Measurements from ENCODE around the gene ATP5MC2.

- TF ChIP-seq EZH2phosphoT487 (IDR thresholded peaks at IDR 0.05; ENCODE audit: insufficient read depth, low read depth), result no peak
- no peak for TF ChIP-seq EZH2 (IDR thresholded peaks at IDR 0.05; ENCODE audit: insufficient read depth, poor library complexity, severe bottlenecking)
Measured at GRCh38 chr12:53675701-53676607, at the start of gene ATP5MC2.
